Measurements from ENCODE around the gene TBP.

DNA sequence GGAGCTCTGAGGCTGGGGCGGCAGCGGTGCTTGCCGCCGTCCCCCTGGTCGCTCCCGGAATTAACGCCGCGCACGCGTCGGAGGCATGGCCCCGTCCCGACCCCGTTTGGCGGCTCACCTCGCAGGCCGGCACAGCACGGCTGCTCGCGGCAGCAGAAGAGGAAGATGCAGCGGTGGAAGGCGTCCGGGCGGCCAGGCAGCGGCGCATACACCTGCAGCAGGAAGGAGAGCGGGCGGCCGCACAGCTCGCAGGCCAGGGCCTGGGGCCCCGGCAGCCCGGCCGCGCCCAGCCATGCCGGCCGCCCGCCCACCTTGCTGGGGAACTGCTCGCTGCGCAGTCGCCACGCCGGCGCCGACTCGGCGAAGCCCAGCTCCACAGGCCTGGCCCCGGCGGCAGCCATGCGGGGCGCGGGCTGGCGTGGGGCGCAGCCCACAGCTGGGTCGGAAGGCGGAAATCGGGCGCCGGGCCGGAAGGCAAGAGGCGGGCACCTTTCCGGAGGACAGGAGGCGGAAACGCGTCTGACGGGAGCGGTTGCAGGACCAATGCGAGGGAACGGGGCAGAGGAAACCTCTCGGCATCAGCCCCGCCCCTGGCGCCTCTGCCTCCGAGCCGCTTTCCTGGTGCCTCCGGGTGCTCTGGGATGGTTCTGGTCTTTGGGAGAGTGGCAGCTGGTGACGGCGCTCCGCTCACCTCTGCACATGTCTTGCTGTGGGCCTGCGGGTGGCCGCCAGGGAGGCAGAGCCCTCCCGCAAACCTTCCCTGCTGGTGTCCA, 30.2 kb downstream of the TBP start, which contains the start of gene PDCD2:
- TF ChIP-seq GATA2 (IDR thresholded peaks at IDR 0.05; ENCODE audit: low read depth, low read length) (no peak), GATA3 (IDR thresholded peaks at IDR 0.05; ENCODE audit: low read depth, low read length) (no peak)

Measured in SH-SY5Y (cell line).